Melanocyte of skin (primary cell): ENCODE data around the gene VSTM4. TPM values are rescaled to one million over a fixed set of nuclear protein-coding genes. Genes with fewer than 3 reads are reported as not detected.

Experiments used
- small RNA-seq, 2 donors: library from RNA; depleted of rRNA; stranded (forward); fragments of <200 nt; gene quantifications; one replicate each; pipeline ENCODE3, GENCODE V24; 2012
- total RNA-seq, 2 donors: library from RNA; depleted of rRNA; stranded (reverse); fragments of >200 nt; gene quantifications; 2 replicates each; pipeline ENCODE4 v1.2.3, GENCODE V29; 2012

Gene VSTM4, protein sequence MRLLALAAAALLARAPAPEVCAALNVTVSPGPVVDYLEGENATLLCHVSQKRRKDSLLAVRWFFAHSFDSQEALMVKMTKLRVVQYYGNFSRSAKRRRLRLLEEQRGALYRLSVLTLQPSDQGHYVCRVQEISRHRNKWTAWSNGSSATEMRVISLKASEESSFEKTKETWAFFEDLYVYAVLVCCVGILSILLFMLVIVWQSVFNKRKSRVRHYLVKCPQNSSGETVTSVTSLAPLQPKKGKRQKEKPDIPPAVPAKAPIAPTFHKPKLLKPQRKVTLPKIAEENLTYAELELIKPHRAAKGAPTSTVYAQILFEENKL
- total RNA-seq, result under 1 TPM in 1 of 2 donors, not detected in 1; under 0.01 TPM

DNA sequence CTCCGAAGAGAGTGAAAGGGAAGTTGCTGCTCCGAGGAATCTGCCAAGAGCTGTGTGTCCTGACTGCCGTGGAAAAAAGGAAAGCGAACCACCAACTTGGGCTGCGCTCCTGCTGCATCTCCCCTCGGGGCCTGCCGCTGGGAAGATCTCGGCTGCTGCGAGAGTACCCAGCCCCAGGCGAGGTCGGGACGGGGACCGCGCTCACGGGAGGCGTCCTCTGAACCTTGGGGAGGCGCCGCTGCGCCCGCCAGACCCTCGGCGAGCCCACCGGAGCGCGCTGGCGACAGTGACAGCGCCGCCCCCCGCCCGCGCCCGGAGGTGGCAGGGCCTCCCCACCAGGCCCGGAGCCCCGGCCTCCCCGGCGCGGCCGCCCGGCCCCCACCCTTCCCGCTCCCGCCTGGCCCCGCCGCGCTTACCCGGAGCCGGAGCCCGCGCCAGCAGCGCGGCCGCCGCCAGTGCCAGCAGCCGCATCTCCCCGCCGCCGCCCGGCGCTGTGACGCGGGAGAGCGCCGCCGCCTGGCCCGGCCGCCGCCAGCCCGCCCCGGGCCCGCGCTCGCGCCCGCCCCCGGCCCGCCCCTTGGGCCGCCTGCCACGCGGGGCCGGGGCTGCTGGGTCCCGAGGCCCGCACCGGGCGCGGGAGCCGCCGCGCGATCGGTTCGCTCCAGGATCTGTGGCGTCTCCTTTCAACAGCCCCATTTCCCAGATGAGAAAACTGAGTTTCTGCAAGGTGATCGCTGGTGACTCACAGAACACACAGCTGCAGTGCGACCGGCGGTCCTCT lies at the start of gene VSTM4:
VSTM4 (minus strand) TSS at position 508 of the 781 bp plus-strand sequence; CDS start at position 471, 37 bp downstream.

GRCh38 chr10:49133706-49134248 lies 18.5 kb upstream of the VSTM4 start, which contains the start of gene FAM170B:
TSS of gene FAM170B (minus strand) at chr10:49134021. CDS start at chr10:49133918, 103 bp downstream.

Small RNAs within 50 kb of the gene (small RNA-seq; reads per million reads assigned to genes)
- 0 reads per million in 2 donors for gene MIR4294

Other genes with a start within 250 kb of the VSTM4 start
- gene LRRC18, start 175.7 kb downstream of the VSTM4 start, total RNA-seq, result not detected
- not detected for gene FAM170B, start 18.5 kb upstream of the VSTM4 start, total RNA-seq
- gene TMEM273, start 72.9 kb upstream of the VSTM4 start, total RNA-seq, result not detected
- not detected for gene C10orf71, start 183.6 kb upstream of the VSTM4 start, total RNA-seq